Left lung (tissue), 10 donors: ENCODE results near the gene CNPY1. TPM values are rescaled to one million over a fixed set of nuclear protein-coding genes. Genes with fewer than 3 reads are reported as not detected.

Experiments
- ATAC-seq: fragments of 200-7000 bp; cut with Tn5 transposase; one replicate; pipeline ENCODE4 v1.9.1; 2020; ENCODE audit warnings: moderate library complexity
- DNase-seq, 4 donors: peaks; one replicate each; pipeline ENCODE4 v3.0.0-alpha.2; 2013 to 2020
- H3K27ac ChIP-seq, 2 donors: fragments of 200-600 bp; sonication (generic) in 1 of 2; one replicate each; pipeline versions ENCODE4 v1.5.0 to v1.8.0; 2020 to 2021
- H3K27me3 ChIP-seq, 2 donors: fragments of 200-600 bp; sonication (generic) in 1 of 2; one replicate each; pipeline versions ENCODE4 v1.5.0 to v1.8.0; 2020 to 2021
- H3K36me3 ChIP-seq, 2 donors: fragments of 200-600 bp; sonication (generic) in 1 of 2; one replicate each; pipeline versions ENCODE4 v1.5.0 to v1.8.0; 2020 to 2021
- H3K4me1 ChIP-seq, 2 donors: fragments of 200-600 bp; one replicate each; pipeline ENCODE4 v1.8.0; 2021
- H3K4me3 ChIP-seq, 2 donors: fragments of 200-600 bp; sonication (generic) in 1 of 2; one replicate each; pipeline versions ENCODE4 v1.5.0 to v1.8.0; 2020 to 2021; ENCODE audit warnings: mild to moderate bottlenecking in 1 of 2
- H3K9me3 ChIP-seq, 2 donors: fragments of 200-600 bp; sonication (generic) in 1 of 2; one replicate each; pipeline versions ENCODE4 v1.5.0 to v1.8.0; 2020 to 2021
- CTCF ChIP-seq, 2 donors: fragments of 200-600 bp; sonication (generic) in 1 of 2; IDR thresholded peaks; one replicate each; pipeline versions ENCODE4 v1.5.0 to v1.8.0; 2021; ENCODE audit warnings: antibody characterized with exemption in 2 of 2
- intact Hi-C, 2 donors: fragments of 100-400 bp; cut with DNase I; formaldehyde crosslinking; loops; one replicate each; pipeline versions ENCODE4 v1.11.2 to v1.14.2; 2022
- polyA plus RNA-seq, 6 donors: library from polyadenylated mRNA; unstranded; fragments of 120-200 nt; gene quantifications; one replicate each; pipeline ENCODE4 v1.2.1, GENCODE V29; 2013; ENCODE audit not compliant: insufficient read length in 6 of 6
- total RNA-seq, 2 donors: library from RNA; stranded (reverse); fragmentation: NEBNext Ultra II Directional; extraction: Animal tissue kit (Norgen Biotek cat#: 25700); gene quantifications; one replicate each; pipeline ENCODE4 v1.2.1, GENCODE V29; 2021
- donor health status: DM: no; HTN: yes; CAD: no.
- donor health status: DM: no; HTN: no; CAD: no.

Gene CNPY1
- total and polyA plus RNA-seq, 8 donors, result not detected

DNA sequence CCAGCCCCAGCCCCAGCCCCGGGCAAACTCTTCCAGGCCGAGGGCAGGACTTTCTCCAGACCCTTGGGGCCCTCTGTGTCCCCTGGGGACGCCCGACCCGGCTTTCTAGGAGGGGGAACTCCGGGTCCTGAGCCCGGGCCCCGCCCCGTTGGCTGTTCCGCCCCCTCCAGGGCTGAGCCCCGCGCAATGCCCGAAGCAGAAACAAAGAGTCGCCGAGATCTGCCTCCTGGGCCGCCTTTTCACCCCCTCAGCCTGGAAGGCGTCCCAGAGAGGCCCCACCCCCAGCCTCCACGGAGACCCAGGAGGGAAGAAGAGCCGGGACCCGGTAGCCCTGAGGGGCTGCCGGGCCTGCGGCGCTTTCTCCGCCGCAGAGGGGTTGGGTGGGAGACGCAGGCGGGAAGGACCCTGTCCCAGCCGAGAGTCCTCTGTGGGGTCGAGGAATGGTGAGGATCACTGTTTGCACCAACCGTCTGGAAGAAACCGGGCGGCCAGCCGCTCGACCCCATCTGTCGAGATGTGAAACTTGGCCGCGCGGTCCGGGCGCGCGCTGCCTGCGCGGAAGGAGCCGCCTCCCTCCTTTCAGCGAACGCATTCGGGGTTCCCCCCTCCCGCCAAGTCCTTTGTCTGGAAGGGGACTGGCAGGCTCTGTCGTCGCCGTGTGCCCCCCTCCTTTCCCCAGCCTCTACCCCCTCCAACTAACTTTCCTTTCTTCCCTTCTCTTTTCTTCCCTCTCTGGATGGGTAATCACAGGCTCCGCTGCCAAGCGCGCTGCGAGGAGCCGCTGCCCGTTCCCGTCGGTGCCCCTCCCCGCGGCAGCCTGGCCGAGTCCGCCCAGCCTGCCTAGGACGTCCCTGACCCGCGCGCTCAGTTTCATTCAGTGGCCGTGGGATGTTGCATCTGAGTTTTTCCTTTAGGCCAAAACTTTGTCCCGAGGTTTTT is 78.2 kb downstream of the CNPY1 start:
- H3K4me3 ChIP-seq, result no peak overlapping the region
- intact Hi-C loops, result no loop called here

GRCh38 chr7:155466814-155467733 is 79.3 kb downstream of the CNPY1 start:
- intact Hi-C loops, result no loop called here
- no peak overlapping the region for H3K27ac ChIP-seq
- peak; percentile 72 for ATAC-seq
- TF ChIP-seq CTCF (IDR thresholded peaks at IDR 0.05), result no peak
- no peaks in the 10 kb centered on the region for H3K9me3 ChIP-seq
- no peaks in the 10 kb centered on the region for H3K36me3 ChIP-seq
- H3K4me3 ChIP-seq, result no peak overlapping the region
- peaks cover 4 to 27% of the 10 kb centered on the region in 2 donors for H3K4me1 ChIP-seq
- peaks cover 100% of the 10 kb centered on the region in 2 donors for H3K27me3 ChIP-seq
- peak in 1 of 4 donors; percentile 75 for DNase-seq

More for the DNA sequence above, 78.2 kb downstream of the CNPY1 start:
- Histone ChIP-seq H3K4me1 (peaks cover 4 to 27% of the 10 kb centered on the region in 2 donors), H3K27ac (no peak overlapping the region), H3K36me3 (no peaks in the 10 kb centered on the region), H3K27me3 (peaks cover 97 to 99% of the 10 kb centered on the region in 2 donors), H3K9me3 (no peaks in the 10 kb centered on the region)
- ATAC-seq (peak; percentile 13), DNase-seq (peak in 2 of 4 donors; percentile 25 to 71)
- TF ChIP-seq CTCF (IDR thresholded peaks at IDR 0.05), result no peak

DNA sequence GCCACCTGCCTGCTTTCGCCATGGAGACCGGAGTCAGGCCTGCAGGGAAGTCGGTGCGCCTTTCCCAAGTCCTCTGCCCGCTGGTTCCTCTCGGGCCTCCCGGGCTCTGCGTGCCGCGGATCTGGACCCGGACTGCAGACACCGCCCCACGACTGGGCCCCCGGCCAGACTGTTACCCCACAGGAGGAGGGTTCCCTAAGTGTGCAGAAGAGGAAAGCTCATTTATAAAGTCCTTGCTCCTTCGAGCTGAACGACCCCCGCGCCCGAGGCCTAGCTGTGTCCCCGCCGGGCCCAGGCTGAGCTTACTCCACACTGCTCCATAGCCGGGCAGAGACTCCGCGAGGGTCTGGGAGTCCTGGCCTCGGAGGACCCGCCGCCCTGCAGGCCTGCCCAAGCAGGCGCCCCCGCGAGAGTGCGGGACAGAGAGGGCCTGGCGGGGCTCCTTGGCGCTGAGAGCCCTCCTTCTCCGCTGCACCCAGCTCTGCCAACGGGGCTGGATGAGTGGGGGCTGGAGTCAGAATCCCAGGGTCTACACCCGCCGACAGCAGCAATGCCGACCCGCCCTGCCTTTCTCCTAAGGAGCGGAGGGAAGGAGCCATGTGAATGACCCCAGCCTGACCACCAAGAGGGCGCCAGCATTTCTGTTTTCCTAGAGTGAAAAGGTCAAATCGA is 80.1 kb downstream of the CNPY1 start:
- peaks cover 4 to 27% of the 10 kb centered on the region in 2 donors for H3K4me1 ChIP-seq
- peaks cover 100% of the 10 kb centered on the region in 2 donors for H3K27me3 ChIP-seq
- H3K4me3 ChIP-seq, result no peak overlapping the region
- H3K27ac ChIP-seq, result no peak overlapping the region
- TF ChIP-seq CTCF (IDR thresholded peaks at IDR 0.05), result no peak
- intact Hi-C loops, result no loop called here
- no peaks in the 10 kb centered on the region for H3K9me3 ChIP-seq
- ATAC-seq (no peak), DNase-seq (peak in 2 of 4 donors; percentile 28 to 66)
- no peaks in the 10 kb centered on the region for H3K36me3 ChIP-seq

DNA sequence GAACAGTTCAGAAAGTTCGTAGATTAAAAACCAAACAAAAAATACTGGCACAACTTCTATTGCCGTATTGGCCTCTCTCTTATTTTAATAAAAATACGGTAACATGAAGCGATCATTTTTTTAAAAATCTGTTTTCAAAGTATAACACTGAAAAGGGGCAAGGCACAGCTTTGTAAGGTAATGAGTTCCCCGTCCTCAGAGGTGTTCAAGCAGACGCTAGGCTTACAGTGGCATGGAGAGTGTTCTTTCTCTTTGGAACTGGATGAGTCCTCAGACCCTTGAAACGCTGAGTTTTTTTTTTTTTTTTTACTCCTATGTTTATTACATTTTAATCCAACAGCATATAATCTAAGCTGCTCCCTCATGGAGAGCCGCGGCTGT is 80.6 kb downstream of the CNPY1 start:
- TF ChIP-seq CTCF (IDR thresholded peaks at IDR 0.05), result no peak
- no peak for DNase-seq
- no peak overlapping the region for H3K27ac ChIP-seq
- H3K4me1 ChIP-seq, result peaks cover 4 to 27% of the 10 kb centered on the region in 2 donors
- no peaks in the 10 kb centered on the region for H3K36me3 ChIP-seq
- ATAC-seq, result no peak
- H3K9me3 ChIP-seq, result no peaks in the 10 kb centered on the region
- H3K27me3 ChIP-seq, result peaks cover 100% of the 10 kb centered on the region in 2 donors
- H3K4me3 ChIP-seq, result no peak overlapping the region
- intact Hi-C loops, result no loop called here
